ENCODE data around the gene PCDHGA8.
"Not testable (repeated sequence)": the region's sequence is repeated elsewhere in the genome, so short reads cannot be mapped to it uniquely, and the experiment has no call there.

PCDHGA8 gene

DNA sequence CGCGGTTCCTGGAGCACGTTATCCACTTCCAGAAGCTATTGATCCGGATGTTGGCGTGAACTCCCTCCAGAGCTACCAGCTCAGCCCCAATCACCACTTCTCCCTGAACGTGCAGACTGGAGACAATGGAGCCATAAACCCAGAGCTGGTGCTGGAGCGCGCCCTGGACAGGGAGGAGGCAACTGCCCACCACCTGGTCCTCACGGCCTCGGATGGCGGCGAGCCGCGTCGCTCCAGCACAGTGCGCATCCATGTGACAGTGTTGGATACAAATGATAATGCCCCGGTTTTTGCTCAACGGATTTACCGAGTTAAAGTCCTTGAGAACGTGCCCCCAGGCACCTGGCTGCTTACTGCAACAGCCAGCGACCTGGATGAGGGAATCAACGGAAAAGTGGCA is 11.0 kb downstream of the PCDHGA8 start:
- DNase-seq, result no peak

DNA sequence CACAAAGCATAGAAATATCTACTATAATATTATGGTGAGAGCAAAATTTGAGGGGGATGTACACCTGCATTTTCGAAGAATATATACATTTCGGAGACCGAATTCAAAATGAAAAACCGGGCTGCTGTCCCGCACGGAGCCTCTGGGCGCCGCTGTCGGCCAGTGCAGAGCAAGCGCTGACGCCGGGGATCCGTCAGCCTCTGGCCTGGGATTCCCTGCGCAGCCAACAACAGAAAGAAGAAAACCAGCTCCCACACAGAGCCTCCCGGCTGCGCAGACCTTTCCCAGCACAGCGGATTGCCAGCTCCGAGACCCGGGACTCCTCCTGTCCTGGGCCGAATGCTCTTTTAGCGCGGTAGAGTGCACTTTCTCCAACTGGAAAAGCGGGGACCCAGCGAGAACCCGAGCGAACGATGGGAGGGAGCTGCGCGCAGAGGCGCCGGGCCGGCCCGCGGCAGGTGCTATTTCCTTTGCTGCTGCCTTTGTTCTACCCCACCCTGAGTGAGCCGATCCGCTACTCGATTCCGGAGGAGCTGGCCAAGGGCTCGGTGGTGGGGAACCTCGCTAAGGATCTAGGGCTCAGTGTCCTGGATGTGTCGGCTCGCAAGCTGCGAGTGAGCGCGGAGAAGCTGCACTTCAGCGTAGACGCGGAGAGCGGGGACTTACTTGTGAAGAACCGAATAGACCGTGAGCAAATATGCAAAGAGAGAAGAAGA is 15.5 kb downstream of the PCDHGA8 start, which contains the start of gene PCDHGB6:
Gene PCDHGB6 (plus strand): TSS at position 232 of the 716 bp plus-strand sequence. CDS start 182 bp downstream, at position 414.
- DNase-seq, result peak; percentile 46

DNA sequence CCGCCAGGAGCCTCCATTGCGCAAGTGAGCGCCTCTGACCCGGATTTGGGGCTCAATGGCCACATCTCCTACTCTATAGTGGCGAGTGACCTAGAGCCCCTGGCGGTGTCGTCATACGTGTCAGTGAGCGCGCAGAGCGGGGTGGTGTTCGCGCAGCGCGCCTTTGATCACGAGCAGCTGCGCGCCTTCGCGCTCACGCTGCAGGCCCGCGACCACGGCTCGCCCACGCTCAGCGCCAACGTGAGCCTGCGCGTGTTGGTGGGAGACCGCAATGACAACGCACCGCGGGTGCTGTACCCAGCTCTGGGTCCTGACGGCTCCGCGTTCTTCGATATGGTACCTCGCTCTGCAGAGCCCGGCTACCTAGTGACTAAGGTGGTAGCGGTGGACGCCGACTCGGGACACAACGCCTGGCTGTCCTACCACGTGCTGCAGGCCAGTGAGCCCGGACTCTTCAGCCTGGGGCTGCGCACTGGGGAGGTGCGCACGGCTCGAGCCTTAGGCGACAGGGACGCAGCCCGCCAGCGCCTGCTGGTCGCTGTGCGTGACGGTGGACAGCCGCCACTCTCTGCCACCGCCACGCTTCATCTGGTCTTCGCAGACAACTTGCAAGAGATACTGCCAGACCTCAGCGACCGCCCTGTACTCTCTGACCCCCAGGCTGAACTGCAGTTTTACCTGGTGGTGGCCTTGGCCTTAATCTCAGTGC is 17.3 kb downstream of the PCDHGA8 start:
- DNase-seq, result no peak

DNA sequence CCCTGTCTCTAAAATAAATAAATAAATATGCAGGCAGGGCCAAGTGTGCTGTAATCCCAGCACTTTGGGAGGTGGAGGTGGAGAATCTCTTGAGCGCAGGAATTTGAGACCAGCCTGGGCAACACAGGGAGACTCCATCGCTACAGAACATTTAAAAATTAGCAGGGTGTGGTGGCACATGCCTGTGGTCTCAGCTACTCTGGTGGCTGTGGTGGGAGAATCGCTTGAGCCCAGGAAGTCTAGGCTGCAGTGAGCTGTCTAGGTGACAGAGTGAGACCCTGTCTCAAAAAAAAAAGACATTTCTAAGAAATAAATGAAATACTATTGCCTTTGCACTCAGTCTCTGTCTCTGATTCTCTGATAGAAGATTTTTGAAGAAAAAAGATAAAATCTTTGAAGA is 19.1 kb downstream of the PCDHGA8 start:
- no peak for DNase-seq

DNA sequence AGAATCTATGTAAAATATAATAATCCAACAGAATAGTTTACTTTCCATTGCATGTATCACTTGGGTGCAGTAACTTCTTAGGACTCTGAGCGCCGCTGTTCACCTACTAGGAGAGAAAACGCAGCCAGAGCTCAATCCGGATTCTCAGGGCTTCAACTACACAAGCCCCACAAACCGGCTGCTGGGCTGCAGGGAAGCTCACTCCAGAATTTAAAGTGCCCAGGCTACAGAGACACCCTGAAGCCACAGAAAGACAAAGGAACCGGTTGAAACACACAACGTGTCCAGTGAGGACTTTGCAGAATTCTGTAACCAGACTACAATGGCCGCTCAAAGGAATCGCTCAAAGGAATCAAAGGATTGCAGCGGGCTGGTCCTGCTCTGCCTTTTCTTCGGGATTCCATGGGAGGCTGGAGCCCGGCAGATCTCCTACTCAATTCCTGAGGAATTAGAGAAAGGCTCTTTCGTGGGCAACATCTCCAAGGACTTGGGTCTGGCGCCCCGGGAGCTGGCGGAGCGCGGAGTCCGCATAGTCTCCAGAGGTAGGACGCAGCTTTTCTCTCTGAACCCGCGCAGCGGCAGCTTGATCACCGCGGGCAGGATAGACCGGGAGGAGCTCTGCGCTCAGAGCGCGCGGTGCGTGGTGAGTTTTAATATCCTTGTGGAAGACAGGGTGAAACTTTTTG is 20.6 kb downstream of the PCDHGA8 start, which contains the start of gene PCDHGA10:
Gene PCDHGA10 (plus strand): TSS at position 134 of the 686 bp plus-strand sequence. CDS start 189 bp downstream, at position 323.
- DNase-seq, result peak; percentile 75

DNA sequence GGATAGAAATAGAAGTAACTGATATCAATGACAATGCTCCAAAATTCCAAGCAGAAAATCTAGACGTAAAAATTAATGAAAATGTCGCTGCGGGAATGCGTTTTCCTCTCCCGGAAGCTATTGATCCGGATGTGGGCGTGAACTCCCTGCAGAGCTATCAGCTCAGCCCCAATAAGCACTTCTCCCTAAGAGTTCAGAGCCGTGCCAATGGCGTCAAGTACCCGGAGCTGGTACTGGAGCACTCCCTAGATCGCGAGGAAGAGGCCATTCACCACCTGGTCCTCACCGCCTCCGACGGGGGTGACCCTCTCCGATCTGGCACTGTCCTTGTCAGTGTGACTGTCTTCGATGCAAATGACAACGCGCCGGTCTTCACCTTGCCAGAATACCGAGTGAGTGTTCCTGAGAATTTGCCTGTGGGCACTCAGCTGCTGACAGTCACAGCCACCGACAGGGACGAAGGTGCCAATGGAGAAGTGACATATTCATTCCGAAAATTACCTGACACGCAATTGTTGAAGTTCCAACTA is 21.2 kb downstream of the PCDHGA8 start:
- no peak for DNase-seq

DNA sequence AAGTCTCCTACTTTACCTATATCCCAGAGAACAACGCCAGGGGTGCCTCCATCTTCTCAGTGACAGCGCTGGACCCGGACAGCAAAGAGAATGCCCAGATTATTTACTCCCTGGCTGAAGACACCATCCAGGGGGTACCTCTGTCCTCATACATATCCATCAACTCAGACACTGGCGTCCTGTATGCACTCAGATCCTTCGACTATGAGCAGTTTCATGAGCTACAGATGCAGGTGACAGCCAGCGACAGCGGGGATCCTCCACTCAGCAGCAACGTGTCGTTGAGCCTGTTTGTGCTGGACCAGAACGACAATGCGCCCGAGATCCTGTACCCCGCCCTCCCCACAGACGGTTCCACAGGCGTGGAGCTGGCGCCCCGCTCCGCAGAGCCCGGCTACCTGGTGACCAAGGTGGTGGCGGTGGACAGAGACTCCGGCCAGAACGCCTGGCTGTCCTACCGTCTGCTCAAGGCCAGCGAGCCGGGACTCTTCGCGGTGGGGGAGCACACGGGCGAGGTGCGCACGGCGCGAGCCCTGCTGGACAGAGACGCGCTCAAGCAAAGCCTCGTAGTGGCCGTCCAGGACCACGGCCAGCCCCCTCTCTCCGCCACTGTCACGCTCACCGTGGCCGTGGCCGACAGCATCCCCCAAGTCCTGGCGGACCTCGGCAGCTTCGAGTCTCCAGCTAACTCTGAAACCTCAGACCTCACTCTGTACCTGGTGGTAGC is 22.3 kb downstream of the PCDHGA8 start:
- not testable (repeated sequence) for DNase-seq

DNA sequence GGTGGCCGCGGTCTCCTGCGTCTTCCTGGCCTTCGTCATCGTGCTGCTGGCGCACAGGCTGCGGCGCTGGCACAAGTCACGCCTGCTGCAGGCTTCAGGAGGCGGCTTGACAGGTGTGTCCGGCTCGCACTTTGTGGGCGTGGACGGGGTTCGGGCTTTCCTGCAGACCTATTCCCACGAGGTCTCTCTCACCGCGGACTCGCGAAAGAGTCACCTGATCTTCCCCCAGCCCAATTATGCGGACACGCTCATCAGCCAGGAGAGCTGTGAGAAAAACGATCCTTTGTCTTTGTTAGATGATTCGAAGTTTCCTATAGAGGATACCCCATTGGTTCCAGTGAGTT is 22.8 kb downstream of the PCDHGA8 start:
- DNase-seq, result not testable (repeated sequence)

DNA sequence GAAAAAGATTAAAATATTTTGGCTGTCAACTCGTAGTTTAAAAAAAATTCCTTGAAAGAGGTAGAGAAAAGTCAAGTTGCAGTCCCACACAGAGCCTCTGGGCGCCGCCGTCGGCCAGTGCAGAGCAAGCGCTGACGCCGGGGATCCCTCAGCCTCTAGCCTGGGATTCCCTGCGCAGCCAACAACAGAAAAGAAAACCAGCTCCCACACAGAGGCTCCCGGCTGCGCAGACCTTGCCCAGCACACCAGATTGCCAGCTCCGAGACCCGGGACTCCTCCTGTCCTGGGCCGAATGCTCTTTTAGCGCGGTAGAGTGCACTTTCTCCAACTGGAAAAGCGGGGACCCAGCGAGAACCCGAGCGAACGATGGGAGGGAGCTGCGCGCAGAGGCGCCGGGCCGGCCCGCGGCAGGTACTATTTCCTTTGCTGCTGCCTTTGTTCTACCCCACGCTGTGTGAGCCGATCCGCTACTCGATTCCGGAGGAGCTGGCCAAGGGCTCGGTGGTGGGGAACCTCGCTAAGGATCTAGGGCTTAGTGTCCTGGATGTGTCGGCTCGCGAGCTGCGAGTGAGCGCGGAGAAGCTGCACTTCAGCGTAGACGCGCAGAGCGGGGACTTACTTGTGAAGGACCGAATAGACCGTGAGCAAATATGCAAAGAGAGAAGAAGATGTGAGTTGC is 25.2 kb downstream of the PCDHGA8 start, which contains the start of gene PCDHGB7:
Gene PCDHGB7 (plus strand): TSS at position 184 of the 679 bp plus-strand sequence. CDS start 183 bp downstream, at position 367.
- peak; percentile 83 for DNase-seq

DNA sequence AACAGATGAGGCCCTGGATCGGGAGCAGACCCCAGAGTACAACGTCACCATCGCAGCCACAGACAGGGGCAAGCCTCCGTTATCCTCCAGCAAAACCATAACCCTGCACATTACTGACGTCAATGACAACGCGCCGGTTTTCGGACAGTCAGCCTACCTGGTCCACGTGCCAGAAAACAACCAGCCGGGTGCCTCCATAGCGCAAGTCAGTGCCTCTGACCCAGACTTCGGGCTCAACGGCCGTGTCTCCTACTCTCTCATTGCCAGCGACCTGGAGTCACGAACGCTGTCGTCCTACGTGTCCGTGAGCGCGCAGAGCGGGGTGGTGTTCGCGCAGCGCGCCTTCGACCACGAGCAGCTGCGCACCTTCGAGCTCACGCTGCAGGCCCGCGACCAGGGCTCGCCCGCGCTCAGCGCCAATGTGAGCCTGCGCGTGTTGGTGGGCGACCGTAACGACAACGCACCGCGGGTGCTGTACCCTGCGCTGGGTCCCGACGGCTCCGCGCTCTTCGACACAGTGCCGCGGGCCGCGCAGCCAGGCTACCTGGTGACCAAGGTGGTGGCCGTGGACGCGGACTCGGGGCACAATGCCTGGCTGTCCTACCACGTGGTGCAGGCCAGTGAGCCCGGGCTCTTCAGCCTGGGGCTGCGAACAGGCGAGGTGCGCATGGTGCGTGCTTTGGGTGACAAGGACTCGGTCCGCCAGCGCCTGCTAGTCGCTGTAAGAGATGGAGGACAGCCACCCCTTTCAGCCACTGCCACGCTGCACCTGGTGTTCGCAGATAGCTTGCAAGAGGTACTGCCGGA is 26.8 kb downstream of the PCDHGA8 start:
- DNase-seq, result no peak

DNA sequence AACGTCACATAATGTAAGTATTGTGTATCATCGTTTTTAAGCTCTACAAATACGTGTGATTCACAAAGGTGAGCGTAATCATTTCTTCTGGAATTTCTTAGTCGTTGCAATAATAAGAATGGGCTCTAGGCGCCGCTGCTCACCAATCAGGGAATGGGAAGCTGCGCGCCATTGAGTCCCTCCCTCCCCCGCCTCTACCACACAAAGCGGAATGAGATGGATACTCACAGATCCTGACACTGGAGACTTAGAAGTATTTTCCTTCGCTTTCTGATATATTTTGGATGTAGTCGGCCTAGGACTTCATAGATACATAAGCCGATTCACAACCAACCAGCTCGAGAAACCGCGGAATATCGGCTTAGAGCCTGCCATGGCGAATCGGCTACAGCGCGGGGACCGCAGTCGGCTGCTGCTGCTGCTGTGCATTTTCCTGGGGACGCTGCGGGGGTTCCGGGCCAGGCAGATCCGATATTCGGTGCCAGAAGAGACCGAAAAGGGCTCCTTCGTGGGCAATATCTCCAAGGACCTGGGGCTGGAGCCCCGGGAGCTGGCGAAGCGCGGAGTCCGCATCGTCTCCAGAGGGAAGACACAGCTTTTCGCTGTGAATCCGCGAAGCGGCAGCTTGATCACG is 28.5 kb downstream of the PCDHGA8 start, which contains the start of gene PCDHGA11:
Gene PCDHGA11 (plus strand): TSS at position 197 of the 634 bp plus-strand sequence. CDS start 177 bp downstream, at position 374.
- peak; percentile 74 for DNase-seq

DNA sequence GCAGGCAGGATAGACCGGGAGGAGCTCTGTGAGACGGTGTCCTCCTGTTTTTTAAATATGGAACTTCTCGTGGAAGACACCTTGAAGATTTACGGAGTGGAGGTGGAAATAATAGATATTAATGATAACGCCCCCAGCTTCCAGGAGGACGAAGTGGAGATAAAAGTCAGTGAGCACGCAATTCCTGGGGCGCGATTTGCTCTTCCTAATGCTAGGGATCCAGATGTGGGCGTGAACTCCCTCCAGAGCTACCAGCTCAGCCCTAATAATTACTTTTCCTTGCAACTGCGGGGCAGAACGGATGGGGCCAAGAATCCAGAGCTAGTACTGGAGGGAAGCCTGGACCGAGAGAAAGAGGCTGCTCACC is 29.0 kb downstream of the PCDHGA8 start:
- DNase-seq, result no peak

DNA sequence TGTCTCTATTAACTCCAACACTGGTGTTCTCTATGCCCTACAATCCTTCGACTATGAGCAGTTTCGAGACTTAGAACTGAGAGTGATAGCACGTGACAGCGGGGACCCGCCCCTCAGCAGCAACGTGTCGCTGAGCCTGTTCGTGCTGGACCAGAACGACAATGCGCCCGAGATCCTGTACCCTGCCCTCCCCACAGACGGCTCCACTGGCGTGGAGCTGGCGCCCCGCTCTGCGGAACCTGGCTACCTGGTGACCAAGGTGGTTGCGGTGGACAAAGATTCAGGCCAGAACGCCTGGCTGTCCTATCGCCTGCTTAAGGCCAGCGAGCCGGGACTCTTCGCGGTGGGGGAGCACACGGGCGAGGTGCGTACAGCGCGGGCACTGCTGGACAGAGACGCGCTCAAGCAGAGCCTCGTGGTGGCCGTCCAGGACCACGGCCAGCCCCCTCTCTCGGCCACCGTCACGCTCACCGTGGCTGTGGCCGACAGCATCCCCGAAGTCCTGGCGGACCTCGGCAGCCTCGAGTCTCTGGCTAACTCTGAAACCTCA is 30.4 kb downstream of the PCDHGA8 start:
- DNase-seq, result no peak

DNA sequence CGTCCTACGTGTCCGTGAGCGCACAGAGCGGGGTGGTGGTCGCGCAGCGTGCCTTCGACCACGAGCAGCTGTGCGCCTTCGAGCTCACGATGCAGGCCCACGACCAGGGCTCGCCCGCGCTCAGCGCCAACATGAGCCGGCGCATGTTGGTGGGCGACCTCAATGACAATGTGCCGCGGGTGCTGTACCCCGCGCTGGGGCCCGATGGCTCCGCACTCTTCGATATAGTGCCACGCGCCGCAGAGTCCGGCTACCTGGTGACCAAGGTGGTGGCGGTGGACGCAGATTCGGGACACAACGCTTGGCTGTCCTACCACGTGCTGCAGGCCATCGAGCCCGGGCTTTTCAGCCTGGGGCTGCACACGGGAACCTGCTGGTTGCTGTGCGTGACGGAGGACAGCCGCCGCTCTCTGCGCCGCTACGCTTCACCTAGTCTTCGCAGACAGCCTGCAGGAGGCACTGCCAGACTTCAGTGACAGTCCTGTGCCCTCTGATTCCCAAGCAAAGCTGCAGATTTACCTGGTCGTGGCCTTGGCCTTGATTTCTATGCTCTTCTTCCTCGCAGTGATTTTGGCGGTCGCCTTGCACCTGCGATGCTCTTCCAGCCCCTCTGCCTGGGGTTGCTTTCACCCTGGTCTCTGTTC is 35.5 kb downstream of the PCDHGA8 start:
- DNase-seq, result no peak

DNA sequence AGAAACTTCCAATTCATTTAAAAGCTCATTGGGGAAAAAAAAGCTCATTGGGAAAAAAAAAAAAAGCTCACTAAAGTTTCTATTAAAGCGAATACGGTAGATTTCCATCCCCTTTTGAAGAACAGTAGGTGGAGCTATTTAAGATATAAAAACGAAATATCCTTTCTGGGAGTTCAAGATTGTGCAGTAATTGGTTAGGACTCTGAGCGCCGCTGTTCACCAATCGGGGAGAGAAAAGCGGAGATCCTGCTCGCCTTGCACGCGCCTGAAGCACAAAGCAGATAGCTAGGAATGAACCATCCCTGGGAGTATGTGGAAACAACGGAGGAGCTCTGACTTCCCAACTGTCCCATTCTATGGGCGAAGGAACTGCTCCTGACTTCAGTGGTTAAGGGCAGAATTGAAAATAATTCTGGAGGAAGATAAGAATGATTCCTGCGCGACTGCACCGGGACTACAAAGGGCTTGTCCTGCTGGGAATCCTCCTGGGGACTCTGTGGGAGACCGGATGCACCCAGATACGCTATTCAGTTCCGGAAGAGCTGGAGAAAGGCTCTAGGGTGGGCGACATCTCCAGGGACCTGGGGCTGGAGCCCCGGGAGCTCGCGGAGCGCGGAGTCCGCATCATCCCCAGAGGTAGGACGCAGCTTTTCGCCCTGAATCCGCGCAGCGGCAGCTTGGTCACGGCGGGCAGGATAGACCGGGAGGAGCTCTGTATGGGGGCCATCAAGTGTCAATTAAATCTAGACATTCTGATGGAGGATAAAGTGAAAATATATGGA is 38.1 kb downstream of the PCDHGA8 start, which contains the start of gene PCDHGA12:
Gene PCDHGA12 (plus strand): TSS at position 176 of the 782 bp plus-strand sequence. CDS start 253 bp downstream, at position 429.
- DNase-seq, result peak; percentile 92

DNA sequence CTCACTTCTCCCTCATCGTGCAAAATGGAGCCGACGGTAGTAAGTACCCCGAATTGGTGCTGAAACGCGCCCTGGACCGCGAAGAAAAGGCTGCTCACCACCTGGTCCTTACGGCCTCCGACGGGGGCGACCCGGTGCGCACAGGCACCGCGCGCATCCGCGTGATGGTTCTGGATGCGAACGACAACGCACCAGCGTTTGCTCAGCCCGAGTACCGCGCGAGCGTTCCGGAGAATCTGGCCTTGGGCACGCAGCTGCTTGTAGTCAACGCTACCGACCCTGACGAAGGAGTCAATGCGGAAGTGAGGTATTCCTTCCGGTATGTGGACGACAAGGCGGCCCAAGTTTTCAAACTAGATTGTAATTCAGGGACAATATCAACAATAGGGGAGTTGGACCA is 38.9 kb downstream of the PCDHGA8 start:
- peak; percentile 42 for DNase-seq

DNA sequence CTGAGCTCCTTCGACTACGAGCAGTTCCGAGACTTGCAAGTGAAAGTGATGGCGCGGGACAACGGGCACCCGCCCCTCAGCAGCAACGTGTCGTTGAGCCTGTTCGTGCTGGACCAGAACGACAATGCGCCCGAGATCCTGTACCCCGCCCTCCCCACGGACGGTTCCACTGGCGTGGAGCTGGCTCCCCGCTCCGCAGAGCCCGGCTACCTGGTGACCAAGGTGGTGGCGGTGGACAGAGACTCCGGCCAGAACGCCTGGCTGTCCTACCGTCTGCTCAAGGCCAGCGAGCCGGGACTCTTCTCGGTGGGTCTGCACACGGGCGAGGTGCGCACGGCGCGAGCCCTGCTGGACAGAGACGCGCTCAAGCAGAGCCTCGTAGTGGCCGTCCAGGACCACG is 39.9 kb downstream of the PCDHGA8 start:
- DNase-seq, result not testable (repeated sequence)

DNA sequence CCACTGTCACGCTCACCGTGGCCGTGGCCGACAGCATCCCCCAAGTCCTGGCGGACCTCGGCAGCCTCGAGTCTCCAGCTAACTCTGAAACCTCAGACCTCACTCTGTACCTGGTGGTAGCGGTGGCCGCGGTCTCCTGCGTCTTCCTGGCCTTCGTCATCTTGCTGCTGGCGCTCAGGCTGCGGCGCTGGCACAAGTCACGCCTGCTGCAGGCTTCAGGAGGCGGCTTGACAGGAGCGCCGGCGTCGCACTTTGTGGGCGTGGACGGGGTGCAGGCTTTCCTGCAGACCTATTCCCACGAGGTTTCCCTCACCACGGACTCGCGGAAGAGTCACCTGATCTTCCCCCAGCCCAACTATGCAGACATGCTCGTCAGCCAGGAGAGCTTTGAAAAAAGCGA is 40.3 kb downstream of the PCDHGA8 start:
- not testable (repeated sequence) for DNase-seq

DNA sequence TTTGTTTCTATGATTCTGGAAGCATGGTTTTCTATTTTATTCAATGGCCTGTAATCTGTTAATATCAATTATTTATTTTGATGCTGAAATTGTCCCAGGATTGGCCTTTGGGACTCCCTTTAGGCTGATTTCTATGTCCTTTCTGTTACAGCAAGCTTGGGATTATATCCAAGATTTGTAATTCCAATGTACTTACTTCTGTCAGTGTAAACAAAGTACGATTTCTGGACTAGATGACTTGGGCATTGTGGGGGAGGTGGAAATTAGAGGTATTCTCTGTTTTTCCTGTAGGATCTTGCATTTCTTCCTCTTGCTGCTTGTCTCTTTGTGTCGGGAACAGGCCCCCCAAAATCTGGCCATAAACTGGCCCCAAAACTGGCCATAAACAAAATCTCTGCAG is 41.6 kb downstream of the PCDHGA8 start:
- DNase-seq, result no peak

All from fibroblast of skin of right quadriceps (primary cell).